RWPE2 (cell line): ENCODE results near the gene SLC1A2.
A peak's percentile ranks its signal among the peaks of the same experiment; 100 is the strongest.

Experiments
- ATAC-seq: fragments of 200-7000 bp; cut with Tn5 transposase; 3 replicates; pipeline ENCODE4 v1.9.1; 2021; ENCODE audit warnings: low read depth
- DNase-seq: peaks from one replicate; pipeline ENCODE4 v3.0.0-alpha.2; 2020; ENCODE audit warnings: low spot score
- H3K27ac ChIP-seq: fragments of 450-650 bp; 2 replicates; pipeline ENCODE4 v1.5.1; 2017; ENCODE audit warnings: mild to moderate bottlenecking; ENCODE audit not compliant: poor library complexity, severe bottlenecking
- H3K27me3 ChIP-seq: fragments of 250-450 bp; sonication (Bioruptor Pico); 2 replicates; pipeline ENCODE4 v1.5.1; 2021; ENCODE audit warnings: mild to moderate bottlenecking, moderate library complexity; ENCODE audit not compliant: insufficient read depth, poor library complexity, severe bottlenecking
- H3K36me3 ChIP-seq: fragments of 250-450 bp; sonication (Bioruptor Pico); 2 replicates; pipeline ENCODE4 v1.5.1; 2020; ENCODE audit warnings: low read depth, mild to moderate bottlenecking, moderate library complexity
- H3K4me1 ChIP-seq: fragments of 250-450 bp; sonication (Bioruptor Pico); 2 replicates; pipeline ENCODE4 v1.5.1; 2021; ENCODE audit warnings: mild to moderate bottlenecking, moderate library complexity; ENCODE audit not compliant: insufficient read depth, poor library complexity, severe bottlenecking
- H3K4me3 ChIP-seq: fragments of 250-450 bp; sonication (Bioruptor Pico); 2 replicates; pipeline ENCODE4 v1.5.1; 2021; ENCODE audit warnings: mild to moderate bottlenecking, moderate library complexity; ENCODE audit not compliant: severe bottlenecking
- H3K9me3 ChIP-seq: fragments of 250-450 bp; sonication (Bioruptor Pico); 2 replicates; pipeline ENCODE4 v1.5.1; 2021; ENCODE audit warnings: mild to moderate bottlenecking, moderate library complexity; ENCODE audit not compliant: severe bottlenecking
- TF ChIP-seq, protein P1 (sequence below): fragments of 450-650 bp; IDR thresholded peaks from one replicate; pipeline ENCODE4 v1.5.1; 2017; ENCODE audit warnings: mild to moderate bottlenecking, moderate library complexity; ENCODE audit not compliant: poor library complexity, severe bottlenecking

SLC1A2 gene

DNA sequence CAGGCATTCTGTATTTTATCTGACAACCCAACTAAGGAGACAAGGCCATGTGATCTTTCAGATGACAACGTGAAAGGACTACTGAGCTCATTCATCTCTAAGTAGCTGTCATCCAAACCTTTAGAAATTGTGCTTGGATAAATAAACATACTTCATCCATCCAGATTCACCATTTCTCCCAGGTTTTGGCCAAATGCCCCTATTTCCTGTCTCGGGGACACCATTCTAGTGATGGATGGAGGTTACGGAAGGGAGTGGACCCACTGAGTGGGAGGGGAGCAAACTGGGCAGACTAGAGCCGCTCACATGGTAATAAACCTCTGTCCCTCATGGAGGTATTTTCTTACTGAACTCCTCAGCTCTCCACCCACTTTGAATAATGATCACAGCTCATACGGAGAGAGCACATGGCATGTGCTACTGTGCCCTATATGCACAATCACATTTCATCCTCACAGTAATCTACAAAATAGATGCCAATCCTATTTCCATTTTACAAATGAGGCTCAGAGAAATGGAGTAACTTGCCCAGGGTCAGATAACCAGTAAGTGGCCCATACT, 114.4 kb downstream of the SLC1A2 start:
- ATAC-seq, result no peak
- H3K27ac ChIP-seq, result no peak overlapping the region
- no peaks in the 10 kb centered on the region for H3K36me3 ChIP-seq
- DNase-seq, result no peak
- H3K9me3 ChIP-seq, result no peaks in the 10 kb centered on the region
- TF ChIP-seq, protein P1, sequence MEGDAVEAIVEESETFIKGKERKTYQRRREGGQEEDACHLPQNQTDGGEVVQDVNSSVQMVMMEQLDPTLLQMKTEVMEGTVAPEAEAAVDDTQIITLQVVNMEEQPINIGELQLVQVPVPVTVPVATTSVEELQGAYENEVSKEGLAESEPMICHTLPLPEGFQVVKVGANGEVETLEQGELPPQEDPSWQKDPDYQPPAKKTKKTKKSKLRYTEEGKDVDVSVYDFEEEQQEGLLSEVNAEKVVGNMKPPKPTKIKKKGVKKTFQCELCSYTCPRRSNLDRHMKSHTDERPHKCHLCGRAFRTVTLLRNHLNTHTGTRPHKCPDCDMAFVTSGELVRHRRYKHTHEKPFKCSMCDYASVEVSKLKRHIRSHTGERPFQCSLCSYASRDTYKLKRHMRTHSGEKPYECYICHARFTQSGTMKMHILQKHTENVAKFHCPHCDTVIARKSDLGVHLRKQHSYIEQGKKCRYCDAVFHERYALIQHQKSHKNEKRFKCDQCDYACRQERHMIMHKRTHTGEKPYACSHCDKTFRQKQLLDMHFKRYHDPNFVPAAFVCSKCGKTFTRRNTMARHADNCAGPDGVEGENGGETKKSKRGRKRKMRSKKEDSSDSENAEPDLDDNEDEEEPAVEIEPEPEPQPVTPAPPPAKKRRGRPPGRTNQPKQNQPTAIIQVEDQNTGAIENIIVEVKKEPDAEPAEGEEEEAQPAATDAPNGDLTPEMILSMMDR, result no peak
- H3K4me3 ChIP-seq, result no peak overlapping the region
- H3K27me3 ChIP-seq, result no peaks in the 10 kb centered on the region
- no peaks in the 10 kb centered on the region for H3K4me1 ChIP-seq

DNA sequence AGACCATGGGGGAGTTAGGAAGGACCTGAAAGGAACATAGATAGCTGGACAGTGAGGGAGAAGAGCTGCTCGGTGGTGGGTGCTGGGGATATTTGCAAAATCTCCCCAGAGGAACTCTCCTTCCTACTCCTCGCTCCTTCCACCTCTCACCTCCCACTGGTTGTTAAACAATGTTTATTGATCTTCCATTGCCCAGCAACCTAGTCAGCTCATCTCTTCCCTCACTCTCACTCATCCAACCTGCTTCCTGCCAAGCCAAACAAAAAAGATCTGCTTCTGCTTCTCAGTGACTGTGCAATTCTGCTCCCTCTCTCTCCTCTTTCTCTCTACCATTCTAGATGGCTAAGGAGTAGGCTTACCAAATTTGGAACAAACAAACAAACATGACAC, 115.0 kb downstream of the SLC1A2 start:
- Histone ChIP-seq H3K4me3 (no peak overlapping the region), H3K27ac (no peak overlapping the region), H3K27me3 (no peaks in the 10 kb centered on the region), H3K9me3 (no peaks in the 10 kb centered on the region), H3K36me3 (no peaks in the 10 kb centered on the region), H3K4me1 (no peaks in the 10 kb centered on the region)
- TF ChIP-seq, protein P1, result no peak
- ATAC-seq, result no peak
- DNase-seq, result no peak

DNA sequence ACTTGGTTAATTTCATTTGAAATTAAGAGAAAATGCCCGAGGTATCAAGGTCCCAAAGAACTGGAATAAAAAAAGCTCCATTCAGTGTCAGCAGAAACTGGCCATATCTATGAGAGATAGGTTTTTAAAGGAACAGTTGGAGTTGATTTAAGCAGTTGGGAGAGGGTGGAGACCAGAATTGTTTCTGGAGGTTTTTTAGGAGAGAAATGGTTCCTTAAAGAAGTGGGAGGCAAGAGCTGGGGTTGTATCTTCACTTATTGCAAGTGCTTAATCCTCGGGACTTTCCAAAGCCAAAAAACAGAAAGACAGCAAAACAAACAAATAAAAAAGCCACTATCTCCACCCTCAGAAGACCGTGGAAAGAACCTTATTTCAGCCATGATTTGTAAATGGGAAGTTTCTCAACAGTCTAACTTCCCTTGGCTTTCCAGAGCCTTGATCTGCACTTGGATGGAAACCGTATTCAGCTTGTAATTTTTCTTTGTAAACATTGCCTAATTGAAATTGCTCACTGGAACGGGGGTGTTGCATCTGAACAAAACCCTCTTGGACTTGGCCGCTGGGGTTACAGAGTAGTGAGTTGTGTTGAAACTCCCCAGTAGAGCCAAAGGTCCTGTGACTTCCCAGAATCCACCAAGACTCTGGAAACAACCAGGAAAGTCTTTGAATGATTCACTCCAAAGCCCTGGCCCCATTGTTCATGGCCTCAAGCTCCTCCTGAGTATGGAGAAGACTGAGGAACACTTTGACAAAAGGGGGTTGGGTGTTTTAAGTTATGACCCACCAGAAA, 115.6 kb downstream of the SLC1A2 start:
- Histone ChIP-seq H3K27ac (no peak overlapping the region), H3K4me3 (no peak overlapping the region), H3K27me3 (no peaks in the 10 kb centered on the region), H3K36me3 (no peaks in the 10 kb centered on the region), H3K9me3 (no peaks in the 10 kb centered on the region), H3K4me1 (no peaks in the 10 kb centered on the region)
- TF ChIP-seq, protein P1, result no peak
- no peak for DNase-seq
- ATAC-seq, result peak; percentile 72

DNA sequence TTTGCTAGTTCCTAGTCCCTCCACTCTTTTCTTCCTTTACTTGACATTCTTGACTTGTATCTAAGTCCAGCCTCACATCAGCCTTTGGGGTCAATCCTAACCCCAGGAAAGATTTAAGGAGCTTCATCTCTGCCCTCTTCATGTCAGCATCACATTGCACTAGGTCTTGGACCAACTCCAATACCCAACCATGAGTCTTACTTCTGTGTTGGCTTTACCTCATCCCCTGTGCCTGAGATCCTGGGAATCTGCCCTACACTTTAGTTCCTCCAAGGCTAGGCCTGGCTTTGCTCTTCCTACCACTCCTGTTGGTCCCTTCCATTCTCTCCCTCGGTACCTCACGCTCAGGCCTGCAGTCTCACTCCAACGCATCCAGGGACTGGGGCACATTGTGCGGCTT, 117.0 kb downstream of the SLC1A2 start:
- no peaks in the 10 kb centered on the region for H3K36me3 ChIP-seq
- H3K27me3 ChIP-seq, result no peaks in the 10 kb centered on the region
- ATAC-seq (no peak), DNase-seq (no peak)
- H3K27ac ChIP-seq, result no peak overlapping the region
- TF ChIP-seq, protein P1, result no peak
- no peak overlapping the region for H3K4me3 ChIP-seq
- no peaks in the 10 kb centered on the region for H3K9me3 ChIP-seq
- no peaks in the 10 kb centered on the region for H3K4me1 ChIP-seq

DNA sequence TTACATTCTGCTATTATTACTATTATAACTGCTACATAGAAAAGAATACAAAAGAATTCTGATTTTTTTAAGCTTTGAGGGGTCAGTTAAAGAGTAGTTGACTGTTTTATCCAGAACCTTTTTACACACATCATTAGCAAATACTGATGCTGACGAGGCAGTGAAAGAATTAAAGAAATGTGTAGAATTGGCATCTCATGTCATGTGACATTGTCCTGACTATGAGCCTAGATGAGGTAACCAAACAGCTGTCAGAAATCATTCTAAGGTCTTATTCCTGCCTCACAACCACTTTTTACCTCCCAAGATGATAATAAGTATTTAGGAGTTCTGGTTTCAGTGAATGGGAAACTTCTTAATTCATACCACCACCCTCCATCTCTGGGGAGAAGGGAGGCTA, 121.0 kb downstream of the SLC1A2 start:
- Histone ChIP-seq H3K27me3 (no peaks in the 10 kb centered on the region), H3K9me3 (no peaks in the 10 kb centered on the region), H3K4me1 (peaks cover 4% of the 10 kb centered on the region), H3K36me3 (no peaks in the 10 kb centered on the region), H3K4me3 (no peak overlapping the region), H3K27ac (no peak overlapping the region)
- ATAC-seq (no peak), DNase-seq (no peak)
- TF ChIP-seq, protein P1, result no peak
